Chondrocyte (in vitro differentiated cells): ENCODE results near the gene MRC1. TPM values are rescaled to one million over a fixed set of nuclear protein-coding genes. Genes with fewer than 3 reads are reported as not detected.
"Not testable (repeated sequence)": the region's sequence is repeated elsewhere in the genome, so short reads cannot be mapped to it uniquely, and the experiment has no call there.

Experiments
- DNase-seq: peaks from one replicate; pipeline ENCODE4 v3.0.0; 2021; ENCODE audit warnings: mixed read lengths, low spot score
- H3K27ac Mint-ChIP-seq: one replicate; pipeline ENCODE4 v1.8.0; 2021; ENCODE audit warnings: mild to moderate bottlenecking, moderate library complexity, mixed read lengths; ENCODE audit not compliant: unreplicated experiment
- H3K27me3 Mint-ChIP-seq: 2 replicates; pipeline ENCODE4 v1.8.0; 2021; ENCODE audit warnings: low read depth, mixed read lengths
- H3K36me3 Mint-ChIP-seq: 2 replicates; pipeline ENCODE4 v1.8.0; 2021; ENCODE audit warnings: low read depth, mixed read lengths
- H3K4me1 Mint-ChIP-seq: 2 replicates; pipeline ENCODE4 v1.8.0; 2021; ENCODE audit warnings: low read depth, mild to moderate bottlenecking, mixed read lengths
- H3K4me3 Mint-ChIP-seq: one replicate; pipeline ENCODE4 v1.8.0; 2021; ENCODE audit warnings: mild to moderate bottlenecking, moderate library complexity, mixed read lengths; ENCODE audit not compliant: unreplicated experiment
- H3K9me3 Mint-ChIP-seq: 2 replicates; pipeline ENCODE4 v1.8.0; 2021; ENCODE audit warnings: low read depth, mixed read lengths
- CTCF ChIP-seq: fragments of 200-600 bp; sonication (generic); IDR thresholded peaks from 2 replicates; pipeline ENCODE4 v1.5.0; 2021; ENCODE audit warnings: antibody characterized with exemption, mild to moderate bottlenecking, moderate library complexity
- total RNA-seq: library from RNA; stranded (reverse); gene quantifications from 3 replicates; pipeline ENCODE4 v1.2.1, GENCODE V29; 2021

Gene MRC1
- total RNA-seq, 1 donor from 2014 or later: not detected

GRCh38 chr10:17923728-17924127 lies 114.6 kb downstream of the MRC1 start:
- no peak for TF ChIP-seq CTCF
- peaks cover 7% of the 10 kb centered on the region for H3K4me1 Mint-ChIP-seq
- no peak for DNase-seq
- no peaks in the 10 kb centered on the region for H3K36me3 Mint-ChIP-seq
- H3K27me3 Mint-ChIP-seq: peaks cover 2% of the 10 kb centered on the region
- H3K4me3 Mint-ChIP-seq: no peak overlapping the region
- H3K9me3 Mint-ChIP-seq: peaks cover 9% of the 10 kb centered on the region
- H3K27ac Mint-ChIP-seq: no peak overlapping the region

- H3K4me3 Mint-ChIP-seq: no peak overlapping the region
- H3K36me3 Mint-ChIP-seq: no peaks in the 10 kb centered on the region
- TF ChIP-seq CTCF: no peak
- no peaks in the 10 kb centered on the region for H3K4me1 Mint-ChIP-seq
- DNase-seq: no peak
- no peak overlapping the region for H3K27ac Mint-ChIP-seq
- peaks cover 11% of the 10 kb centered on the region for H3K27me3 Mint-ChIP-seq
- no peaks in the 10 kb centered on the region for H3K9me3 Mint-ChIP-seq
Observed at GRCh38 chr10:17943033-17943745, 134.0 kb downstream of the MRC1 start.

GRCh38 chr10:17950269-17950668 lies 141.1 kb downstream of the MRC1 start:
- DNase-seq, H3K27ac Mint-ChIP-seq, H3K9me3 Mint-ChIP-seq, H3K36me3 Mint-ChIP-seq, H3K27me3 Mint-ChIP-seq, H3K4me3 Mint-ChIP-seq: not testable (repeated sequence)
- H3K4me1 Mint-ChIP-seq: peaks cover 13% of the 10 kb centered on the region

GRCh38 chr10:17950726-17951125 lies 141.6 kb downstream of the MRC1 start:
- Mint-ChIP-seq H3K27ac (no peak overlapping the region), H3K9me3 (no peaks in the 10 kb centered on the region), H3K27me3 (peaks cover 6% of the 10 kb centered on the region), H3K36me3 (no peaks in the 10 kb centered on the region), H3K4me1 (peaks cover 13% of the 10 kb centered on the region), H3K4me3 (no peak overlapping the region)
- TF ChIP-seq CTCF: no peak
- no peak for DNase-seq

GRCh38 chr10:17951868-17952371 lies 142.8 kb downstream of the MRC1 start, which contains the start of gene SLC39A12:
SLC39A12 (plus strand) TSS chr10:17951918; CDS start chr10:17953277, 1,359 bp downstream.
- TF ChIP-seq CTCF: no peak
- H3K4me1 Mint-ChIP-seq: peaks cover 13% of the 10 kb centered on the region
- H3K9me3 Mint-ChIP-seq: no peaks in the 10 kb centered on the region
- H3K27ac Mint-ChIP-seq: no peak within 1 kb of the TSS
- H3K4me3 Mint-ChIP-seq: no peak within 1 kb of the TSS
- DNase-seq: no peak
- H3K36me3 Mint-ChIP-seq: peaks cover 1% of the 10 kb centered on the region
- peaks cover 7% of the 10 kb centered on the region for H3K27me3 Mint-ChIP-seq

GRCh38 chr10:17954372-17954771 lies 145.2 kb downstream of the MRC1 start:
- H3K27ac Mint-ChIP-seq, H3K36me3 Mint-ChIP-seq, DNase-seq, H3K4me3 Mint-ChIP-seq, H3K27me3 Mint-ChIP-seq, H3K9me3 Mint-ChIP-seq: not testable (repeated sequence)
- H3K4me1 Mint-ChIP-seq: peaks cover 13% of the 10 kb centered on the region
